Ecto neural progenitor cell (in vitro differentiated cells): ENCODE results near the gene MYCT1.
"Not testable (repeated sequence)": the region's sequence is repeated elsewhere in the genome, so short reads cannot be mapped to it uniquely, and the experiment has no call there.

Source experiments
- DNase-seq: peaks from one replicate; pipeline ENCODE4 v3.0.0-alpha.2; 2018; ENCODE audit warnings: low spot score

Gene MYCT1

GRCh38 chr6:152697634-152698033, at the start of gene MYCT1:
Gene MYCT1 (plus strand): TSS chr6:152697897. CDS start chr6:152697903, 6 bp downstream.
- DNase-seq: no peak

GRCh38 chr6:152648105-152648504, 49.6 kb upstream of the MYCT1 start:
- no peak for DNase-seq

GRCh38 chr6:152651986-152652385, 45.7 kb upstream of the MYCT1 start:
- DNase-seq: no peak

- DNase-seq: no peak
Measured at GRCh38 chr6:152661776-152662175, 35.9 kb upstream of the MYCT1 start.

GRCh38 chr6:152669895-152670294, 27.8 kb upstream of the MYCT1 start:
- no peak for DNase-seq

- DNase-seq: no peak
Measured at GRCh38 chr6:152671171-152671570, 26.5 kb upstream of the MYCT1 start.

- DNase-seq: no peak
Measured at GRCh38 chr6:152673236-152673635, 24.5 kb upstream of the MYCT1 start.

- no peak for DNase-seq
Measured at GRCh38 chr6:152680151-152680550, 17.5 kb upstream of the MYCT1 start.

GRCh38 chr6:152680879-152681517, 16.7 kb upstream of the MYCT1 start:
- DNase-seq: no peak

- no peak for DNase-seq
Measured at GRCh38 chr6:152682141-152682540, 15.6 kb upstream of the MYCT1 start.

GRCh38 chr6:152682935-152683334, 14.8 kb upstream of the MYCT1 start:
- not testable (repeated sequence) for DNase-seq

- DNase-seq: no peak
Measured at GRCh38 chr6:152685819-152686218, 11.9 kb upstream of the MYCT1 start.

- no peak for DNase-seq
Measured at GRCh38 chr6:152695372-152696045, 2.2 kb upstream of the MYCT1 start.

GRCh38 chr6:152696522-152696921, 1.2 kb upstream of the MYCT1 start:
- no peak for DNase-seq

GRCh38 chr6:152698692-152699091, 995 bp downstream of the MYCT1 start:
- DNase-seq: no peak

- DNase-seq: no peak
Measured at GRCh38 chr6:152700427-152700826, 2.7 kb downstream of the MYCT1 start.

- no peak for DNase-seq
Measured at GRCh38 chr6:152701081-152701862, 3.6 kb downstream of the MYCT1 start.

GRCh38 chr6:152701863-152702401, 4.2 kb downstream of the MYCT1 start:
- no peak for DNase-seq

GRCh38 chr6:152703750-152704149, 6.1 kb downstream of the MYCT1 start:
- DNase-seq: not testable (repeated sequence)

- DNase-seq: no peak
Measured at GRCh38 chr6:152705327-152705726, 7.6 kb downstream of the MYCT1 start.

- DNase-seq: no peak
Measured at GRCh38 chr6:152716322-152716721, 18.6 kb downstream of the MYCT1 start.

- DNase-seq: no peak
Measured at GRCh38 chr6:152720974-152721373, 23.3 kb downstream of the MYCT1 start.

GRCh38 chr6:152721956-152722355, 24.3 kb downstream of the MYCT1 start:
- DNase-seq: no peak
